Fibroblast of lung (primary cell): ENCODE measurements around the gene HBG1.

Experiments used
- CTCF ChIP-seq, 2 donors: IDR thresholded peaks in 1 of 2; conservative IDR thresholded peaks in 1 of 2; 1 replicate in 1 of 2; 2 replicates in 1 of 2; pipeline ENCODE4 v1.5.1; 2011 to 2012; ENCODE audit warnings: low read length in 2 of 2, control low read depth in 1 of 2, inconsistent platforms in 1 of 2, low read depth in 1 of 2, mild to moderate bottlenecking in 1 of 2
- EZH2 ChIP-seq: IDR thresholded peaks from 2 replicates; pipeline ENCODE4 v1.5.1; 2012; ENCODE audit warnings: low read length, control low read depth, mild to moderate bottlenecking; ENCODE audit errors: missing control alignments

GRCh38 chr11:5266609-5267008, 17.0 kb upstream of the HBG1 start:
- TF ChIP-seq CTCF (conservative IDR thresholded peaks at IDR 0.05 in 1 of 2, IDR thresholded peaks at IDR 0.05 in 1 of 2; ENCODE audit: low read depth in 1 of 2, low read length in 2 of 2) (no peak), EZH2 (no peak)
